ENCODE results near the gene CRACR2B. TPM values are rescaled to one million over a fixed set of nuclear protein-coding genes. Genes with fewer than 3 reads are reported as not detected.

Gene CRACR2B
- total RNA-seq, 1 donor from 2014 or later, result 1.5 TPM

DNA sequence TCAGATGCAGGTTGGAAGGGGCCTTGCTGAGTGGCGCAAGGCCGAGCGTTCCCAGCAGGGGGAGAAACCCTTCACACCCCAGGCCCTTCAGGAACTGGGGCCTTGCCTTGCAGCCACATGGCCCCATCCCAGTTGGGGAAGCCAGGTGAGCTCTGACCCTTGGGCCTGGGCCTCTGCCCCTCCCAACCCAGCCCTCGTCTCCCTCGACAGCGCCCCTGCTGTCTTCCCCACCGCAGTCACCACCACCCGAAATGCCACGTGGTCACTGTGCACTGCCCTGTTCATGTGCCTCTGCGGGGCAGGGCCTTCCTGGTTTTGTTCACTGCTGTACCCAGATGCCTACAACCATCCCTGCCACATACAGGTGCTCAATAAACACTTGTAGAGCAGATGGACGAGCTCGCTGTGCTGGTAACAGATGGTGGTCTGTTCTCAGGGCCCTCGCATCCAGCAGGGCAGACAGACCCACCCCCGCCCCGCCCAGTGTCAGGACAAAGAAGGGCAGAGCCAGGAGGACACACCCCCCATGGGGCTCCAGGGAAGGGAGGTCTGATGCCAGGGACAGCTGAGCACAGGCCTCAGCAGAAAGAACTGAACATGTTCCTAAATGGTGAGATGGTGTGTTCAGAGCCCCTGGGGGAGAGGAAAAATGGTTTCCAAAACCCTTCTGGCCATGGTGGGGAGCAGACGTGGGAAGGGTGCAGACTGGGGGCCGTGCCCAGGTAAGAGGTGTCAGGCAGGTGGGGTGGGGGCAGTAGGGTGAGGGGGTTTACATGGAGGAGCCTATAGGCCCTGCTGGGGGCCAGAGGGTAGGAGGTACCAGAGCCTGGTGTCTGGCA lies 10.9 kb downstream of the CRACR2B start:
- H3K36me3 Mint-ChIP-seq (ENCODE audit: low read depth), result peaks cover 26% of the 10 kb centered on the region
- peaks cover 25% of the 10 kb centered on the region for H3K4me1 Mint-ChIP-seq
- no peak overlapping the region for H3K4me3 Mint-ChIP-seq
- H3K27me3 Mint-ChIP-seq, result peaks cover 2% of the 10 kb centered on the region
- intact Hi-C loops (cut with micrococcal nuclease), result no loop called here
- no peak overlapping the region for H3K27ac Mint-ChIP-seq
- no peaks in the 10 kb centered on the region for H3K9me3 Mint-ChIP-seq
- no peak for DNase-seq

DNA sequence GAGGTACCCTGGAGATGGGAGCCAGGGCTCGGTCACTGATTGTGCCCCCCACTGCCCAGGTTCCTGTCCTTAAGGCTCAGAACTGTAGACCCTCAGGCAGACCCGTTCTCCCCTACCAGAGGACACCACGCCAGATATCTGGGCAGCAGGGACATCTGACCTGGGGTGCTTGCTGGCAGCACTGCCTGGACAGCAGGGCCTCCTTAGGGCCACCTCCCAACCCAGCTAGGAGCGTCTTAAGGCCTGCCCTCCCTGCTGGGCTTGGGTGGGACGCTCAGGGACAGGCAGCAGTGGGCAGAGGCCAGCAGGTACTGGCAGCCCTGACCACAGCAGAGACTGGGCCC lies 11.5 kb downstream of the CRACR2B start:
- no peak overlapping the region for H3K27ac Mint-ChIP-seq
- no peak for DNase-seq
- H3K4me3 Mint-ChIP-seq, result no peak overlapping the region
- H3K9me3 Mint-ChIP-seq, result no peaks in the 10 kb centered on the region
- peaks cover 26% of the 10 kb centered on the region for H3K36me3 Mint-ChIP-seq (ENCODE audit: low read depth)
- no peaks in the 10 kb centered on the region for H3K27me3 Mint-ChIP-seq
- peaks cover 20% of the 10 kb centered on the region for H3K4me1 Mint-ChIP-seq
- intact Hi-C loops (cut with micrococcal nuclease), result no loop called here

DNA sequence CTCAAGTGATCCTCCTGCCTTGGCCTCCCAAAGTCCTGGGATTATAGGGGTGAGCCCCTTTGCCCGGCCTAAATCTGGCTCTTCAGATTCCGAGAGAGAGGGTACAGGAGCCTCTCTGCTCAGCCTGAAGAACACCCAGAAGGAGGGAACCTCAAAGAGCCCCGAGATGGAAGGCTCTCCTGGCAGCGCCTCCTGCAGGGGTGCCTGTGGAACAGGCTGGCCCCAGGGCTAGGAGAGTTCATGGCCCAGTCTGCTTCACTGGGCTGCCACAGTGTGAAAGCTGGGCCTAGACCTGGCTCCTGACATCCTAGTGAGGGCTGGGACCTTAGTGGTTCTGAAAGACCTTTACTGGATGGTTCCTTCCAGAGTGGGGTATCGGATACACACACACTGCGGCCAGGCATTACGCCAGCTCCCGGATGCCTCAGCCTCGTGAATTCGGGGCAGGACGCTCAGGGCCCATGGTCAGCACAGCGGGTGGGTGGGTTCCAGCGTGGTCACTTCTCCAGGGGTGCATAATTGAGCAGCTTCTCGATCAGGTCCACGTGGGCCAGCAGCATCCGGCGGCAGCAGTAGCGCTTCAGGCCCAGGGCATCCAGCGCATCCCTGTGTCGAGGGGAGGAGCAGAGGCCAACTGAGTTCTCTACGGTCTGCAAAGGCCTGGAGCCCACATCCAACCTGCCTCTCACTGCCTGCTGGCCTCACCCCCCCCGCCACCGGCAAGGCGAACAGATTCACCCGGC lies 12.3 kb downstream of the CRACR2B start:
- H3K4me3 Mint-ChIP-seq, result peak overlapping the region; percentile 89
- intact Hi-C loops (cut with micrococcal nuclease), result no loop called here
- H3K27me3 Mint-ChIP-seq, result no peaks in the 10 kb centered on the region
- no peaks in the 10 kb centered on the region for H3K9me3 Mint-ChIP-seq
- peaks cover 26% of the 10 kb centered on the region for H3K36me3 Mint-ChIP-seq (ENCODE audit: low read depth)
- H3K4me1 Mint-ChIP-seq, result peaks cover 19% of the 10 kb centered on the region
- no peak for DNase-seq
- no peak overlapping the region for H3K27ac Mint-ChIP-seq

DNA sequence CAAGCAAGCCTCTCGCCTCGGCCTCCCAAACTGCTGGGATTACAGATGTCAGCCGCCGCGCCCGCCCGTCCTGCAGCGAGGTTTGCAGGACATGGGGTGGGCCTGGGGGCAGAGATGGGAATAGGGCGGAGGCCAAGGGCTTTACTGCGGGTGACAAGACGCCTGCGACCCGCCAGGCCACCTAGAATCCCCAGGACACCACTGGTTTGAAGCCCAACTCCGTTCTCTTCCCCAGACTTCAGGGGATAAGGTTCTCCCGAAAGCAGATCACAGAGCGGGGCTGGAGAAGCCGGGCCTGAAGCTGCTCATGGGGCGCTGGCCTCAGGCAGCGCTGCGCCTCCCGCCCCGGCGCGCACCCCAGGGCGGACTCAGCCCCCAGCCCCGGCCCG lies 14.3 kb downstream of the CRACR2B start:
- no peak for DNase-seq
- intact Hi-C loops (cut with micrococcal nuclease), result loop anchor here (1.0 to 2.0 kb wide), 2 partner anchors 10 to 33 kb away; partner anchors contain the start of genes CD151 and RPLP2
- Mint-ChIP-seq H3K4me1 (peaks cover 19% of the 10 kb centered on the region), H3K4me3 (peak overlapping the region; percentile 89), H3K27me3 (no peaks in the 10 kb centered on the region), H3K36me3 (ENCODE audit: low read depth) (peaks cover 24% of the 10 kb centered on the region), H3K9me3 (no peaks in the 10 kb centered on the region), H3K27ac (peak overlapping the region; percentile 85)

- peaks cover 19% of the 10 kb centered on the region for H3K4me1 Mint-ChIP-seq
- DNase-seq, result peak; percentile 96
- H3K27me3 Mint-ChIP-seq, result no peaks in the 10 kb centered on the region
- peak within 1 kb of the TSS; percentile 85 for H3K27ac Mint-ChIP-seq
- peaks cover 23% of the 10 kb centered on the region for H3K36me3 Mint-ChIP-seq (ENCODE audit: low read depth)
- intact Hi-C loops (cut with micrococcal nuclease), result loop anchor here (1.0 to 2.0 kb wide), 2 partner anchors 10 to 34 kb away; partner anchors contain the start of genes CD151 and RPLP2
- H3K9me3 Mint-ChIP-seq, result no peaks in the 10 kb centered on the region
- H3K4me3 Mint-ChIP-seq, result peak within 1 kb of the TSS; percentile 89
Measured at GRCh38 chr11:842370-843002, 14.8 kb downstream of the CRACR2B start, which contains the start of the genes POLR2L and TSPAN4. POLR2L (minus strand) TSS chr11:842529; CDS start chr11:842508, 21 bp downstream. TSPAN4 (plus strand) TSS chr11:842852; CDS start chr11:850305, 7,453 bp downstream.

- Mint-ChIP-seq H3K27me3 (no peaks in the 10 kb centered on the region), H3K4me1 (peaks cover 19% of the 10 kb centered on the region), H3K4me3 (peak overlapping the region; percentile 76), H3K36me3 (ENCODE audit: low read depth) (peaks cover 19% of the 10 kb centered on the region), H3K9me3 (no peaks in the 10 kb centered on the region), H3K27ac (peak overlapping the region; percentile 59)
- intact Hi-C loops (cut with micrococcal nuclease), result loop anchor here (2.0 kb wide), 1 partner anchor 34 kb away; the partner anchor contains the start of gene RPLP2
- peak; percentile 70 for DNase-seq
Measured at GRCh38 chr11:843086-843734, 15.5 kb downstream of the CRACR2B start.

DNA sequence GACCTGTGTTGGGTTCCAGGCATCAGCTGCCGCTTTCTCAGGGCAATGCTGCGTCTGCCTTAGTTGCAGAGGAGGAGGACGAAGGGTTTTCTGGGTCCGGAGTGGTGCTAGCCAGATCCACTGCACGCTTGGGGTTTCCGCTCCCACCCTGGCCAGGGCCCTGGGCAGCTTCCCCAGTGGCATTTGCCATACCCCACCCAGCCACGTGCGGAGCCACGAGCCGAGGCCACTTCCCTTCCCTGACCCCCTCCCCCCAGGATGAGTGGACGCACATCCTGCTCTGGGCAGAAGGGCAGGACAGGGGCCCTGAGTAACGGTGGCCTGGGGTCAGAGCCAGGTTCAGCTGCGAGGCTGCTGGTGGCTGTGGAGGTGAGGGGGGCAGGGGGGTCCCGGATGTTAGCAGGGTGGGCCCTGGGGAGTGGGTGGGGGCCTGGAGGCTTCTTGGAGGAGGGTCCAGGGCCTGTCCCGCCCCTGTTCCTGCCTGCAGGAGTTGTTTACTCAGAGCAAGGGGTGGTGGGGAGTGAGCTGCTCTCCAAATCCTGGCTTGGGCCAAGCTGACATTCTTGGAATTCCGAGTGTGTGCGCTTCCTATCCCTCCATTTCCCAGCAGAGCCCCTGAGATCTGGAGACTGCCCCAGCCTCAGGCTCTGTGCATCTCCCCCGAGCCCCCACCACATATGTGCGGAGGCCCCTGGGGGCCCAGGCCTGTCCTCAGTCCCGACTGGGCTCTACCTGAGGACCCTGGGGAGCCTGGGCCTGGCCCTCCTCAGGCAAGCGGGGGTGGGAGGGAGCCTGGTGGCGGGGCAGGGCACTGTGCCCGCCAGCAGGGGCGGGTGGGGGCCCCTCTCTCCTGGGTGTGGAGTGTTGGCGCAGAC lies 16.3 kb downstream of the CRACR2B start:
- Mint-ChIP-seq H3K4me3 (peak overlapping the region; percentile 76), H3K36me3 (ENCODE audit: low read depth) (peaks cover 13% of the 10 kb centered on the region), H3K9me3 (no peaks in the 10 kb centered on the region), H3K27me3 (peaks cover 5% of the 10 kb centered on the region), H3K27ac (peak overlapping the region; percentile 59), H3K4me1 (peaks cover 21% of the 10 kb centered on the region)
- DNase-seq, result peak; percentile 69
- intact Hi-C loops (cut with micrococcal nuclease), result loop anchor here (2.0 kb wide), 1 partner anchor 35 kb away; the partner anchor contains the start of gene RPLP2

- Mint-ChIP-seq H3K36me3 (ENCODE audit: low read depth) (peaks cover 13% of the 10 kb centered on the region), H3K4me3 (peak overlapping the region; percentile 44)
- intact Hi-C loops (cut with micrococcal nuclease), result no loop called here
Measured at GRCh38 chr11:844693-845644, 17.2 kb downstream of the CRACR2B start.

DNA sequence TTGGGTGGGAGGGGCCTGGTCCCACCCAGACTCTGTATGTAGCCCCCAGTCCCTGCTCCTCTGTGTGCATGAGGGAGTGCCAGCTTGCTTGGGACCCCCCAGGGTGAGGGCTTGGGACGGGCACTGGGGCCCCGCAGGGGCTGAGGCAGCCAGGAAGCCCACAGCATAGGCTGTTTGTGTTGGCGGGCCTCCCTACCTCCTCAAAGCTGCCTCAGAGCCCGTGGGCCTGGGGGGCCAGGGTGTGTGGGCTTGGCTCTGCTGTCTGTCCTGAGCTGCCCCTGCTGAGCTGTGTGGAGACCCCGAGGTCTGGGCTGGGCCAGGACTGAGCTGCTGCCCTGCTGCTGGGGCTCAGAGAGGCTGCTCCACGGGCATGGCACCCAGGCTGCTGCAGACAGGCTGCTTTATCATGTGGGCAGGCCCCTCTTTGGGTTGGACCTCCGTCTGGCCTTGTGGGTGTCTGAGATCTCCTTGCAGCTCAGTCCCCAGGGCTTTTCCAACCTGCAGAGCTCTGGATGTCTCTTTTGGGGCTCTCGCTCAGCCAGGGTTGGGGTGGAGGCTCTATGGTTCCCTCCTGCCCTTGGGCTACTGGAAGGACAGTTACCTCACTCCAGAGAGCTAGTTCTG lies 18.3 kb downstream of the CRACR2B start:
- Mint-ChIP-seq H3K4me3 (no peak overlapping the region), H3K36me3 (ENCODE audit: low read depth) (peaks cover 4% of the 10 kb centered on the region), H3K9me3 (no peaks in the 10 kb centered on the region), H3K27me3 (peaks cover 7% of the 10 kb centered on the region), H3K27ac (no peak overlapping the region), H3K4me1 (peaks cover 10% of the 10 kb centered on the region)
- no peak for DNase-seq
- intact Hi-C loops (cut with micrococcal nuclease), result no loop called here

More at GRCh38 chr11:844693-845644, 17.2 kb downstream of the CRACR2B start:
- Mint-ChIP-seq H3K27ac (no peak overlapping the region), H3K9me3 (no peaks in the 10 kb centered on the region), H3K4me1 (peaks cover 20% of the 10 kb centered on the region), H3K27me3 (peaks cover 7% of the 10 kb centered on the region)
- DNase-seq, result peak; percentile 78

- Mint-ChIP-seq H3K4me1 (peaks cover 5% of the 10 kb centered on the region), H3K27ac (no peak overlapping the region), H3K36me3 (ENCODE audit: low read depth) (no peaks in the 10 kb centered on the region), H3K27me3 (peaks cover 7% of the 10 kb centered on the region), H3K4me3 (no peak overlapping the region), H3K9me3 (no peaks in the 10 kb centered on the region)
- no peak for DNase-seq
- intact Hi-C loops (cut with micrococcal nuclease), result no loop called here
Measured at GRCh38 chr11:846496-847098, 18.9 kb downstream of the CRACR2B start.

DNA sequence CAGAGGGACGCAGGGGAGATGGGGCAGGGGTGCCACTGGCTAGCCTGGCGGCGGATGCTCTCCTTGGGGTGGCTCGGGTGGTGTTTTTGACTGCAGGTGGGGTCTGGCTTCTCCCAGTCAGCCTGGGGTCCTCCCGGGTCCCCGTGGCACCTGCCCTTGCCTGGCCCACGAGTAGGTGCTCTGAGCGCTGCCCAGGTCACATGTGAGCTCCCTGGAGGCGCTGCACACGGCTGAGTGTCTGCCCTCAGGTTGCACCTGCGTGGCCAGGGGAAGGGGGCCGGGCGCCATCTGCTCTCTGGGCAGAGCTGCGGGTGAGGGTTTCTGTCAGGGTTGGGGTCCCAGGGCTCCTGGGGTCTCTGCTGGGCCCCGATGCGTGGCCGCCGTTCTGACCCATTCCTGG lies 20.2 kb downstream of the CRACR2B start:
- DNase-seq, result no peak
- no peaks in the 10 kb centered on the region for H3K36me3 Mint-ChIP-seq (ENCODE audit: low read depth)
- intact Hi-C loops (cut with micrococcal nuclease), result loop anchor here (1.0 to 2.0 kb wide), 2 partner anchors 63 to 203 kb away; partner anchors contain the start of gene CHID1

More for the DNA sequence above, 20.2 kb downstream of the CRACR2B start:
- Mint-ChIP-seq H3K4me3 (no peak overlapping the region), H3K9me3 (no peaks in the 10 kb centered on the region), H3K27ac (no peak overlapping the region), H3K4me1 (peaks cover 5% of the 10 kb centered on the region), H3K27me3 (peaks cover 7% of the 10 kb centered on the region)

Data from activated CD4-positive, alpha-beta T cell treated with anti-CD3 and anti-CD28 coated beads, Interleukin-2, amount 10 ng/mL, durations not matched to agents 24 days and 14 days (primary cell).